GM15510 (cell line): Measurements from ENCODE around the gene ITPKC.

ENCODE experiments used
- POLR2A ChIP-seq: IDR thresholded peaks from 3 replicates; pipeline ENCODE4 v1.6.1; 2011; ENCODE audit warnings: borderline replicate concordance; ENCODE audit not compliant: insufficient read length; ENCODE audit errors: extremely low read depth

Gene ITPKC

GRCh38 chr19:40741527-40742390 lies 24.8 kb downstream of the ITPKC start:
- TF ChIP-seq POLR2A, result no peak

- peak; percentile 11 for TF ChIP-seq POLR2A
Measured at GRCh38 chr19:40742477-40742876, 25.6 kb downstream of the ITPKC start.

- TF ChIP-seq POLR2A, result no peak
Measured at GRCh38 chr19:40742886-40743285, 26.0 kb downstream of the ITPKC start.

GRCh38 chr19:40743926-40744325 lies 27.0 kb downstream of the ITPKC start:
- TF ChIP-seq POLR2A, result no peak

- no peak for TF ChIP-seq POLR2A
Measured at GRCh38 chr19:40744554-40745401, 27.9 kb downstream of the ITPKC start.

GRCh38 chr19:40745402-40745780 lies 28.5 kb downstream of the ITPKC start:
- TF ChIP-seq POLR2A, result no peak

- TF ChIP-seq POLR2A, result no peak
Measured at GRCh38 chr19:40747536-40747935, 30.6 kb downstream of the ITPKC start.

- TF ChIP-seq POLR2A, result peak; percentile 50
Measured at GRCh38 chr19:40750058-40750873, 33.4 kb downstream of the ITPKC start, which contains the start of gene ACTMAP. Gene ACTMAP, minus strand, starts transcription at chr19:40750477. Its CDS starts 674 bp downstream, at chr19:40749803.

GRCh38 chr19:40750874-40751537 lies 34.1 kb downstream of the ITPKC start, which contains the start of gene SNRPA:
Gene SNRPA, plus strand, starts transcription at chr19:40751203. Its CDS starts 206 bp downstream, at chr19:40751409.
- TF ChIP-seq POLR2A, result peak; percentile 63

- TF ChIP-seq POLR2A, result no peak
Measured at GRCh38 chr19:40752257-40752781, 35.4 kb downstream of the ITPKC start.

- TF ChIP-seq POLR2A, result no peak
Measured at GRCh38 chr19:40754611-40755247, 37.8 kb downstream of the ITPKC start.

- no peak for TF ChIP-seq POLR2A
Measured at GRCh38 chr19:40755248-40755624, 38.3 kb downstream of the ITPKC start.

GRCh38 chr19:40755791-40756190 lies 38.9 kb downstream of the ITPKC start:
- TF ChIP-seq POLR2A, result no peak
